Stimulated activated CD4-positive, alpha-beta T cell treated with anti-CD3 and anti-CD28 coated beads, Interleukin-4, amount 100 ng/mL, for 1 hour (primary cell): ENCODE measurements around the gene RALY.
"Not testable (repeated sequence)": the region's sequence is repeated elsewhere in the genome, so short reads cannot be mapped to it uniquely, and the experiment has no call there.

Experiments
- DNase-seq: peaks from one replicate; pipeline ENCODE4 v3.0.0-alpha.2; 2020

The RALY gene

DNA sequence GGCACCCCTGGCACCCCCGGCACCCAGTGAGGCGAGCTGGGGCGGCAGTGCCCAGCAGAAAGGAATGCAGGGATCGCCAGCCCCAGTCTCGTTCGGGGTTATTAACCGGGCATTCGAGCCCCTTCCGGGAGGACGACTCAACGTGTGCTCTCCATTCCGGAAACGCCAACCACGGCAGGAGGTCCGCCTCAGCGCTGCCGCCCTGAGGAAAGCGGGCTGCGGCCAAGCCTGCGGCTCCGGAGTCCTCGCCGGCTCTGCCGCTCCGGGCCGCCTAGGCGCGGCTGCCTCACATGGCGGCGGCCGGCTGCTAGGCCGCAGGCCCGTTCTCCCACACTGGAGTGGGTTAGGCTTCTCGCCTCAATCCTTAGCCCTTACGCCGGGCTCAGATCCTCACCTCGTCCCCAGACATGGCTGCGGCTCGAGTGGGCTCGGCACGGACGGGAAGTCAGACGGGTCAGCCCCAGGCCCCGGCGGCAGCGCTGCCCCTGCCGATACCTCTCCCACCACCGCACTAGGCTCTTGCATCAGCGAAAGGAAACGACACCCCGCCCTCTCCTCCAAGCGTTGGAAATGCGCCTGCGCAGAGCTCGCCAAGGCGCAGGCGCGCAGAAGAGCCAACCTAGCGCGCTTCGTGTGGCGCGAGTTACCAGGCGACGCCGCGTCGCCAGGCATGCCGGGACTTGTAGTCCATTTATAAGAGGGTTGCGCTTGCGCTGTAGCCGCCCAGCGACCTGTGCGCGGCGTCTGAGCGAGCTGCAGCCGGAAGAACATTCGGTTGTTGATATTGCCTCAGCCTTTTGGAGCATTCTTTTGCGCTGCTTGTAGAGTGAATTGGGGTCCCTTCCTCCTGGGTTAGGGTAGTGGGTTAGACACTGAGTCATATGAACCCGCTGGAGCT lies 118.2 kb downstream of the RALY start, which contains the start of gene EIF2S2:
EIF2S2 (minus strand) TSS at position 542 of the 898 bp plus-strand sequence; CDS start at position 409, 133 bp downstream.
- DNase-seq, result peak; percentile 92

DNA sequence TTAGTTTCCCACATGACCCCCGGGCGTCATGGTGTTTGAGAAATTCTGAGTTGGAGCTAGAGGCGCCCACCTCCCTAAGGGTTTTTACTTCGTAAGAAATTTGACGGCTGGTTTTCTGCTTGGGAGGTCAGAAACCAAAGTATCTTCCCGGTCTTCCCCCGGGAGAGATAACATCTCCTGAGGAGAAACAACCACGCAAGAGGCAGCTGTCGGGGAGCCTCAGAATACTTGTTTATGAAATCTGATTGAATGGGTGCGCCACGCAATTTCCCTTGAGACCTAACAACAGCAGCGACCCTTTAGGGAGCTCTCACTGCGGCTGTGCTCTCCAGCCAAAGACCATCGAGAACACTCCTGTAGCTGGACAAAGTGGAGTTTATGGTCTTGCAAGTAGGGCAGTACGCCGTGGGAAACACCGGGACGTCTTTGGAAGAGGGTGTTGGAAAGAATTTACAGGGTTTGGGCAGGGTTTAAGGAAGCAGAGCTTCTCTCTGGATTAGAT lies 118.9 kb downstream of the RALY start:
- peak; percentile 13 for DNase-seq

DNA sequence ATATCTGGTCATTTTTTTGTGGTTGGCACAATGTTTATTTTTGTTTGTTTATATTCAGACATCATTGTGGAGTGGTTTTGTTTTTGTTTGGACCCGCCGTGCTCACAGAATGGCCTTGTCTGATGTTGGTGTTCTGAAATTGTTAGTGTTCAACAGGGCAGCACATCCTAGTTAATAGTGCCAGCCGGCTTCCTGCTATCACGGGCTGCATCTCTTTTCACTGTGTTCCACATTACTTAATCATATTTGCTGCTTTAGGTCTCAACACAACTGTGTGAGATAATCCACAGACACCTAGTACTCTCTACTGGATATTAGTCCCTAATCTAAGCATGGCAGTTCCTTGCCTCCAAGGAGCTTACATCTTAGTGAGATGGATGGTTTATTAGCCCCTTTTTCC lies 121.1 kb downstream of the RALY start:
- no peak for DNase-seq

DNA sequence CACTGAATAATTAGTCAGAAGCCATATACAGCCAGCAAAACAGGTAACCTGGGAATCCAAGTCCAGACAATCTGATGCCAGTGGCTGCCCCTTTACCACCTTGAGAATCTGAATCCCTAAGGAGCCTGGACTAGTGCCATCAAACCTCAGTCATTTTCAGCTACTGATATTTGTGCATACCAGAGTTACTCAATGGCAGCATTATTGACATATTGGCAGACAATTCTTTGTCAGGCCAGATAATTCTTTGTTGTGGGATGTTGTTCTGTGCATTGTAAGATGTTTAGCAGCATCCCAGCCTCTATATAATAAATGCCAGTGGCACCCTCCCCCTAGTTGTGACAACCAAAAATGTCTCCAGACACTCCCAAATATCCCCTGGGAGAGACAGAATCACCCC lies 121.5 kb downstream of the RALY start:
- DNase-seq, result no peak

DNA sequence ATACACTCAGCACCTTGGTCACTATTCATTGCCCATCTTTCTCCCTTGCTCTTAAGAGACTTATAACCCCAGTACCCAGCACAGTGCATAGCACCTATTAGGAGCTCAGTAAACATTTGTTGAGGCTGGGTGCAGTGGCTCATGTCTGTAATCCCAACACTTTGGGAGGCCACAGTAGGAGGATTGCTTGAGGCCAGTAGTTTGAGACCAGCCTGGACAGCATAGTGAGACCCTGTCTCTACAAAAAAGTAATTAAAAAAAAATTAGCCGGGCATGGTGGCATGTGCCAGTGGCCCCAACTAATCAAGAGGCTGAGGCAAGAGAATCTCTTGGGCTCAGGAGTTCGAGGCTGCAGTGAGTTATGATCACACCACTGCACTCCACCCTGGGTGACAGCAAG lies 126.5 kb downstream of the RALY start:
- no peak for DNase-seq

DNA sequence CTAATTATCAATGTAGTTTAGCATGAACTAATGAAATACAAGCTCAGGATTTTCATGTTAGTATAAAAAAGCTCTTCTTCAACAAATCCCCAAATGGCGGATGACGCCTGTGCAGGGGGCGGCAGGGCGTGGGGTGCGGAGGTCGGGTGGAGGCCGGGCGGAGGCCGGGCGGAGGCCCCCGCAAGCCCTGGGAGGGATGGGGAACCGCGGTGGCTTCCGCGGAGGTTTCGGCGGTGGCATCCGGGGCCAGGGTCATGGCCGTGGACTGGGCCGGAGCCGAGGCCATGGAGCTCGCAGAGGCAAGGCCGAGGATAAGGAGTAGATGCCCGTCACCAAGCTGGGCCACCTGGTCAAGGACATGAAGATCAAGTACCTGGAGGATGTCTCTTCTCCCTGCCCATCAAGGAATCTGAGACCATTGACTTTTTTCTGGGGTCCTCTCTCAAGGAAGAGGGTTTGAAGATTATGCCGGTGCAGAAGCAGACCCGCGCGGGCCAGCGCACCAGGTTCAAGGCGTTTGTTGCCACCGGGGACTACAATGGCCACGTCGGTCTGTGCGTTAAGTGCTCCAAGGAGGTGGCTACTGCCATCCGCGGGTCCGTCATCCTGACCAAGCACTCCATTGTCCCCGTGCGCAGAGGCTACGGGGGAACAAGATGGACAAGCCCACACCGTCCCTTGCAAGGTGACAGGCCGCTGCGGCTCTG lies 128.7 kb downstream of the RALY start:
- DNase-seq, result no peak

DNA sequence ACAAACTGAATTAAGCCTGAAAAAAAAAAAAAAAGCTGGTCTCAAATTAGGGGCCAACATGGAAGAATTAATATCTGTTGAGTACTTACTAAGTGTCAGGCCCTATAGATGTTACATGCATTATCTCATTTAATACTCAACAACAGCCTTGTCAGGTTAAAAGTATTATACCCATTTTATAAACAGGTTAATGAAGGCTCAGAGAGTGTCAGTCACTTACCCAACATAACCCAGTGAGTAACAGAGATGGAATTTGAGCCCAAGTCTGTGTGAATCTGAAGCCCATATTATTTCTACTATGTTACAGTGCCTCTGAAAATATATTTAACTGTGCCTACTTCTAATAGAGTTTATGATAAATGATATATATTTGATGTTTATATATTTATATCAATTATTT lies 129.6 kb downstream of the RALY start:
- DNase-seq, result no peak

DNA sequence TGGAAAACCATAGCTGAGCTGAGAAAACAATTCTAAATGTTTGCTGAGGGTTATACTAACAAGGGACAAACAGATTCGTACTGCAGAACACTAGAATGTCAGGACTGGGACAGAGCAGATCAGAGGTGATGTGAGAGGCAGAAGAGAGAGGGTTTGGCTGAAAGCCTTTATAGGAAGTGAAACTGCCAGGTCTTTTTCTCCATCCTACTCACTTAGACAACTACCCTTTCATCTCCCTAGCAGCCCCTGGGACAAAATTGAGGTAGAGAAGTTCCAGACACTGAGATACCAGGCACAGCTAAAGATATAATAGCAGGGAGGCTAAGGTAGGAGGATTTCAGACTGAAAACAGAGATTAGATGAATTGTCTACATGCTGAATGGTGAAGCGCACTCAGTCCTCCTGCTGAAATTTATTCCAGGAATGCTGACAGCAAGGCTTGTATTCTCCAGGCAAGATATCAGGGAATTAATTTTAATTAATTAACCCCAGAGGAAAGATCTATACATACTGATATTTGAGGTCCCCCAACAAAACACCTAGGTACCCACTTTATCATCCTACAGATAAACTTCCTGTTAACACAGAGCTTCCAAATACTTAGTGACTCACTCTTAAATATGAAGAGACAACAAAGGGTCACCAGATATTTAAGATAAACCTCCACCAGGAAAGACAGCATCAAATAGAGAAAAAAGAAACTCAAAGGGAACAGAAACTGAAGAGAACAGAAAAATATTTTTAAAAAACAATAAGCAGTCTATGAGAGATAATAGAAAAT lies 130.9 kb downstream of the RALY start:
- no peak for DNase-seq

DNA sequence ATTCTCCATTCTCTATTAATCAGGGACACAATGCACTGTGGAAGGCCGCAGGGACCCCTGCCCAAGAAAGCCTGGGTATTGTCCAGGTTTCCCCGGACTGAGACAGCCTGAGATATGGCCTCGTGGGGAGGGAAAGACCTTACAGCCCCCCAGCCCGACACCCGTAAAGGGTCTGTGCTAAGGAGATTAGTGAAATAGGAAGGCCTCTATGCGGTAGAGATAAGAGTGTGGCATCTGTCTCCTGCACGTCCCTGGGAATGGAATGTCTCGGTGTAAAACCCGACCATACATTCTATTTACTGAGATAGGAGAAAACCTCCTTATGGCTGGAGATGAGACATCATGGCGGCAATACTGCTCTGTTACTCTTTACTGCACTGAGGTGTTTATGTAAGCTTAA lies 134.1 kb downstream of the RALY start:
- no peak for DNase-seq

DNA sequence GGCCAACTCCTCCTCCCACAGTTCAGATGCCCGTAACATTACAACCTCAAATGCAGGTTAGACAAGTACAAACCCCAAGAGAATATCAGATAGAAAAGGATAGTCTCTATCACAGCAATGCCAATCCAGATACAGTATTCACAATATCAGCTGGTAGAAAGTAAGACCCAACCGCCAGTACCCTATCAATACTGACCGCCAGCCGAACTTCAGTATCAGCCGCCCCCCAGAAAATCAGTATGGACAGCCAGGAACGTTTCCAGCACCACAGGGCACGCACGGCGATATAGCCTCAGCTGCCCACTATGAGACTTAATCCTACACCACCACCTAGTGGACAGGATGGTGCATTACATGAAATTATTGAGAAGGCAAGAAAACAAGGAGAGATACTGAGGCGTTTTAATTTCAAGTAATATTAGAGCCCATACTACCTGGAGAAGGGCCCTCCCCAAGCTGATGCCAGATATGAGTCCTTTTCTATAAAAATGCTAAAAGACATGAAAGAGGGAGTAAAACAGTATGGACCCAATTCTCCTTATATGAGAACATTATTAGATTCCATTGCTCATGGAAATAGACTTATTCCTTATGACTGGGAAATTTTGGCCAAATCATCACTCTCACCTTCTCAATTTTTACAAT lies 135.9 kb downstream of the RALY start:
- peak; percentile 20 for DNase-seq

DNA sequence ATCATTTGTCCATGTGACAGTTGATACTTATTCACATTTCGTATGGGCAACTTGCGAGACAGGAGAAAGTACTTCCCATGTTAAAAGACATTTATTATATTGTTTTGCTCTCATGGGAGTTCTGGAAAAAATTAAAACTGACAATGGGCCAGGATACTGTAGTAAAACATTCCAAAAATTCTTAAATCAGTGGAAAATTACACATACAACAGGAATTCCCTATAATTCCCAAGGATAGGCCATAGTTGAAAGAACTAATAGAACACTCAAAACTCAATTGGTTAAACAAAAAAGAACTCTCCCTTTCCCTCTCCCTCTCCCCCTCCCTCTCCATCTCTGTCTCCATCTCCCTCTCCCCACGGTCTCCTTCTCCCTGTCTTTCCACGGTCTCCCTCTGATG lies 137.8 kb downstream of the RALY start:
- DNase-seq, result no peak

DNA sequence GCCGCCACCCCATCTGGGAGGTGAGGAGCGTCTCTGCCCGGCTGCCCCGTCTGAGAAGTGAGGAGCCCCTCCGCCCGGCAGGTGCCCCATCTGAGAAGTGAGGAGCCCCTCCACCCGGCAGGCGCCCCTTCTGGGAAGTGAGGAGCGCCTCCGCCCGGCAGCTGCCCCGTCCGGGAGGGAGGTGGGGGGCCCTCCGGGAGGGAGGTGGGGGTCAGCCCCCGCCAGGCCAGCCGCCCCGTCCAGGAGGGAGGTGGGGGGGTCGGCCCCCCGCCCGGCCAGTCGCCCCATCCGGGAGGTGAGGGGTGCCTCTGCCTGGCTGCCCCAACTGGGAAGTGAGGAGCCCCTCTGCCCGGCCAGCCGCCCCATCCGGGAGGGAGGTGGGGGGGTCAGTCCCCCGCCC lies 138.8 kb downstream of the RALY start:
- not testable (repeated sequence) for DNase-seq

DNA sequence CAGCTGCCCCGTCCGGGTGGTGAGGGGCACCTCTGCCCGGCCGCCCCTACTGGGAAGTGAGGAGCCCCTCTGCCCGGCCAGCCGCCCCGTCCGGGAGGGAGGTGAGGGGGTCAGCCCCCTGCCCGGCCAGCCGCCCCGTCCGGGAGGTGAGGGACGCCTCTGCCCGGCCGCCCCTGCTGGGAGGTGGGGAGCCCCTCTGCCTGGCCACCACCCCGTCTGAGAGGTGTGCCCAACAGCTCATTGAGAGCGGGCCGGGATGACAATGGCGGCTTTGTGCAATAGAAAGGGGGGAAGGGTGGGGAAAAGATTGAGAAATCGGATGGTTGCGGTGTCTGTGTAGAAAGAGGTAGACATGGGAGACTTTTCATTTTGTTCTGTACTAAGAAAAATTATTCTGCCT lies 139.2 kb downstream of the RALY start:
- DNase-seq, result not testable (repeated sequence)

DNA sequence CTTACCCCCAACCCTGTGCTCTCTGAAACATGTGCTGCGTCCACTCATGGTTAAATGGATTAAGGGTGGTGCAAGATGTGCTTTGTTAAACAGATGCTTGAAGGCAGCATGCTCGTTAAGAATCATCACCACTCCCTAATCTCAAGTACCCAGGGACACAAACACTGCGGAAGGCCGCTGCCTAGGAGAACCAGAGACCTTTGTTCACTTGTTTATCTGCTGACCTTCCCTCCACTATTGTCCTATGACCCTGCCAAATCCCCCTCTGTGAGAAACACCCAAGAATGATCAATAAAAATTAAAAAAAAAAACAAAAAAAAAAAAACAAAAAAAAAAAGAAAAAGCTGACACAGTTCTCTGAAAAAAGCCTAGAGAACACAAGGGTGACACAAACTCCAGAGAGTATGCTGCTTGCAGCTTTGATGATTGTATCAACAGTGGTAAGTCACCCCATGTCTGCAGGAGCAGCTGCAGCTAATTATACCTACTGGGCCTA lies 139.7 kb downstream of the RALY start:
- DNase-seq, result not testable (repeated sequence)
